SK-N-SH (cell line): Measurements from ENCODE around the gene F2. TPM values are rescaled to one million over a fixed set of nuclear protein-coding genes. Genes with fewer than 3 reads are reported as not detected.

Source experiments
- CTCF ChIA-PET: fragments of 300-600, 350-600 bp; formaldehyde crosslinking; extraction: SDS; loops from one replicate; lab custom pipeline; 2021; lab: Yijun Ruan, JAX
- POLR2A ChIA-PET: fragments of 350-600 bp; sonication (Branson Sonifier 250); formaldehyde crosslinking; extraction: SDS; loops from one replicate; lab custom pipeline; 2020; ENCODE audit warnings: antibody characterized with exemption, inconsistent platforms; lab: Yijun Ruan, JAX
- DNase-seq: peaks from one replicate; pipeline ENCODE4 v3.0.0; 2012
- H2AFZ ChIP-seq: fragments of 200-600 bp; sonication (generic); 2 replicates; pipeline ENCODE4 v1.8.1; 2016; ENCODE audit warnings: antibody characterized with exemption, mild to moderate bottlenecking, low read depth
- H3F3A ChIP-seq: fragments of 200-600 bp; sonication (generic); replicated peaks from 2 replicates; pipeline ENCODE3; 2016; ENCODE audit warnings: antibody characterized with exemption, mild to moderate bottlenecking; ENCODE audit not compliant: insufficient read depth
- H3K27ac ChIP-seq, 2 experiments: fragments of 200-500 bp in 1 of 2; fragments of 200-600 bp in 1 of 2; sonication (Bioruptor generic) in 1 of 2; sonication (generic), shearing (Covaris generic) in 1 of 2; 2 replicates each; pipeline versions ENCODE4 v1.5.1 to v1.6.1; 2014 to 2016; ENCODE audit warnings: low read depth in 2 of 2, inconsistent platforms in 1 of 2, low read length in 1 of 2, mild to moderate bottlenecking in 1 of 2, mixed read lengths in 1 of 2
- H3K27me3 ChIP-seq: fragments of 200-600 bp; sonication (generic), shearing (Covaris generic); 2 replicates; pipeline ENCODE4 v1.6.1; 2016; ENCODE audit warnings: mixed run types; ENCODE audit not compliant: insufficient read depth
- H3K36me3 ChIP-seq, 2 experiments: fragments of 200-500 bp in 1 of 2; fragments of 200-600 bp in 1 of 2; sonication (Bioruptor generic) in 1 of 2; sonication (generic) in 1 of 2; replicated peaks in 1 of 2; 2 replicates each; pipeline versions ENCODE3 to v1.5.1; 2014 to 2016; ENCODE audit warnings: low read length in 1 of 2, mild to moderate bottlenecking in 1 of 2; ENCODE audit not compliant: insufficient read depth in 2 of 2, control insufficient read depth in 1 of 2
- H3K4me1 ChIP-seq, 2 experiments: fragments of 200-500 bp in 1 of 2; fragments of 200-600 bp in 1 of 2; sonication (Bioruptor generic) in 1 of 2; sonication (generic), shearing (Covaris generic) in 1 of 2; 2 replicates each; pipeline versions ENCODE4 v1.5.1 to v1.6.1; 2014 to 2016; ENCODE audit warnings: low read depth in 1 of 2, low read length in 1 of 2, mixed run types in 1 of 2; ENCODE audit not compliant: insufficient read depth in 2 of 2, control insufficient read depth in 1 of 2
- H3K4me2 ChIP-seq: fragments of 200-600 bp; sonication (generic), shearing (Covaris generic); 2 replicates; pipeline ENCODE4 v1.6.1; 2017; ENCODE audit warnings: mixed run types
- H3K4me3 ChIP-seq, 2 experiments: fragments of 200-500 bp in 1 of 2; fragments of 200-600 bp in 1 of 2; sonication (Bioruptor generic) in 1 of 2; sonication (generic), shearing (Covaris generic) in 1 of 2; 2 replicates each; pipeline versions ENCODE4 v1.5.1 to v1.8.1; 2014 to 2016; ENCODE audit warnings: low read depth in 2 of 2, inconsistent platforms in 1 of 2, low read length in 1 of 2, mild to moderate bottlenecking in 1 of 2, mixed read lengths in 1 of 2, moderate library complexity in 1 of 2
- H3K79me2 ChIP-seq: fragments of 200-600 bp; sonication (generic); 2 replicates; pipeline ENCODE4 v1.8.1; 2017; ENCODE audit warnings: mild to moderate bottlenecking; ENCODE audit not compliant: insufficient read depth
- H3K9ac ChIP-seq: fragments of 200-600 bp; sonication (generic); 2 replicates; pipeline ENCODE4 v1.6.1; 2017; ENCODE audit warnings: mixed run types
- H3K9me2 ChIP-seq: fragments of 200-600 bp; sonication (generic); 2 replicates; pipeline ENCODE4 v1.6.1; 2017; ENCODE audit warnings: mixed run types
- H3K9me3 ChIP-seq: fragments of 200-600 bp; sonication (generic); 2 replicates; pipeline ENCODE4 v1.6.1; 2017; ENCODE audit warnings: mixed run types, mild to moderate bottlenecking, moderate library complexity
- H4K20me1 ChIP-seq: fragments of 200-600 bp; sonication (generic); 2 replicates; pipeline ENCODE4 v1.6.1; 2017; ENCODE audit warnings: mild to moderate bottlenecking, mixed run types; ENCODE audit not compliant: insufficient read depth
- CHD2 ChIP-seq: fragments of 150-350 bp; IDR thresholded peaks from 2 replicates; pipeline ENCODE4 v1.6.1; 2018; ENCODE audit warnings: low read length; ENCODE audit not compliant: partially characterized antibody
- EP300 ChIP-seq, 2 experiments: IDR thresholded peaks; 2 replicates each; pipeline versions ENCODE4 v1.4.0 to v1.6.1; 2012; ENCODE audit warnings: borderline replicate concordance in 1 of 2, low read depth in 1 of 2, low read length in 1 of 2
- EZH2phosphoT487 ChIP-seq: fragments of 200-600 bp; sonication (generic); IDR thresholded peaks from 2 replicates; pipeline ENCODE4 v1.6.1; 2017; ENCODE audit warnings: low read depth, mixed run types, mild to moderate bottlenecking, antibody characterized with exemption, moderate library complexity, borderline replicate concordance
- FOSL2 ChIP-seq: IDR thresholded peaks from 2 replicates; pipeline ENCODE4 v1.4.0; 2012; ENCODE audit warnings: low read depth, mild to moderate bottlenecking, moderate library complexity, borderline replicate concordance
- FOXJ3 ChIP-seq: sonication (generic); formaldehyde crosslinking; IDR thresholded peaks from 2 replicates; pipeline ENCODE4 v1.5.1; 2020; ENCODE audit warnings: mild to moderate bottlenecking, missing genetic modification reagents
- FOXM1 ChIP-seq: IDR thresholded peaks from 2 replicates; pipeline ENCODE4 v1.4.0; 2012; ENCODE audit warnings: low read depth, mild to moderate bottlenecking
- GABPA ChIP-seq: IDR thresholded peaks from 2 replicates; pipeline ENCODE4 v1.4.0; 2012; ENCODE audit warnings: low read depth, mild to moderate bottlenecking
- IRF3 ChIP-seq: fragments of 150-350 bp; IDR thresholded peaks from 2 replicates; pipeline ENCODE4 v1.6.1; 2016; ENCODE audit warnings: mild to moderate bottlenecking, low read depth, low read length
- JUND ChIP-seq: IDR thresholded peaks from 2 replicates; pipeline ENCODE4 v1.4.0; 2012
- MAX ChIP-seq: IDR thresholded peaks from 2 replicates; pipeline ENCODE4 v1.4.0; 2012; ENCODE audit warnings: low read depth
- MEF2A ChIP-seq: IDR thresholded peaks from 2 replicates; pipeline ENCODE4 v1.4.0; 2012; ENCODE audit warnings: low read depth, borderline replicate concordance
- NFIC ChIP-seq: IDR thresholded peaks from 2 replicates; pipeline ENCODE4 v1.4.0; 2012; ENCODE audit warnings: borderline replicate concordance
- POLR2AphosphoS5 ChIP-seq: IDR thresholded peaks from 2 replicates; pipeline ENCODE4 v1.6.1; 2012; ENCODE audit warnings: low read depth, low read length
- RXRA ChIP-seq: IDR thresholded peaks from 2 replicates; pipeline ENCODE4 v1.4.0; 2012; ENCODE audit warnings: low read depth, mild to moderate bottlenecking, borderline replicate concordance
- SIN3A ChIP-seq: IDR thresholded peaks from 2 replicates; pipeline ENCODE4 v1.6.1; 2012; ENCODE audit warnings: low read depth, mild to moderate bottlenecking, low read length, moderate library complexity, borderline replicate concordance
- TAF1 ChIP-seq: IDR thresholded peaks from 2 replicates; pipeline ENCODE4 v1.6.1; 2012; ENCODE audit warnings: low read depth, mild to moderate bottlenecking, low read length, moderate library complexity, borderline replicate concordance
- TCF12 ChIP-seq: IDR thresholded peaks from 2 replicates; pipeline ENCODE4 v1.4.0; 2012
- YY1 ChIP-seq: IDR thresholded peaks from 2 replicates; pipeline ENCODE4 v1.4.0; 2012; ENCODE audit warnings: low read depth, mild to moderate bottlenecking
- WGBS: methylation state at CpG from one replicate; pipeline ENCODE4 v1.1.6; 2017; ENCODE audit warnings: low lambda C conversion rate; 5-methylcytosine and 5-hydroxymethylcytosine counted together
- polyA plus RNA-seq, 3 experiments: library from polyadenylated mRNA; depleted of rRNA; stranded (reverse); fragments of >200 nt; gene quantifications; 2 replicates each; pipeline ENCODE4 v1.2.3, GENCODE V29; 2012
- TF ChIP-seq, protein P1 (sequence below): IDR thresholded peaks from 2 replicates; pipeline ENCODE4 v1.4.0; 2012; ENCODE audit warnings: low read depth, borderline replicate concordance
- TF ChIP-seq, protein P2 (sequence below): fragments of 200-600 bp; sonication (generic); IDR thresholded peaks from 2 replicates; pipeline ENCODE4 v1.6.1; 2017; ENCODE audit warnings: antibody characterized with exemption, mild to moderate bottlenecking, moderate library complexity

Gene F2
- polyA plus RNA-seq, 1 of the 3 experiments (the other 2 are of a cell fraction): 0.07 TPM

GRCh38 chr11:46676436-46677158 lies 42.4 kb upstream of the F2 start:
- no peak overlapping the region for H3K4me2 ChIP-seq
- CTCF ChIA-PET: no interaction called here
- H3K27ac ChIP-seq: no peak overlapping the region
- H3K4me1 ChIP-seq: peaks cover 0 to 15% of the 10 kb centered on the region in 2 experiments; a peak in 1 of 4 replicates
- WGBS: 93% methylated on average over 15 of the region's 15 CpGs
- no peak overlapping the region for H3K4me3 ChIP-seq
- no peaks in the 10 kb centered on the region for H3K79me2 ChIP-seq
- TF ChIP-seq TCF12 (no peak), SIN3A (no peak), IRF3 (no peak), JUND (no peak), FOXJ3 (CRISPR knock-in tag) (no peak), EZH2phosphoT487 (no peak), FOXM1 (no peak), EP300 (IDR thresholded peaks at IDR 0.05; ENCODE audit: borderline replicate concordance in 1 of 2, low read depth in 1 of 2, low read length in 1 of 2) (no peak)
- TF ChIP-seq, protein P1, sequence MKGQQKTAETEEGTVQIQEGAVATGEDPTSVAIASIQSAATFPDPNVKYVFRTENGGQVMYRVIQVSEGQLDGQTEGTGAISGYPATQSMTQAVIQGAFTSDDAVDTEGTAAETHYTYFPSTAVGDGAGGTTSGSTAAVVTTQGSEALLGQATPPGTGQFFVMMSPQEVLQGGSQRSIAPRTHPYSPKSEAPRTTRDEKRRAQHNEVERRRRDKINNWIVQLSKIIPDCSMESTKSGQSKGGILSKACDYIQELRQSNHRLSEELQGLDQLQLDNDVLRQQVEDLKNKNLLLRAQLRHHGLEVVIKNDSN: no peak
- TF ChIP-seq, protein P2, sequence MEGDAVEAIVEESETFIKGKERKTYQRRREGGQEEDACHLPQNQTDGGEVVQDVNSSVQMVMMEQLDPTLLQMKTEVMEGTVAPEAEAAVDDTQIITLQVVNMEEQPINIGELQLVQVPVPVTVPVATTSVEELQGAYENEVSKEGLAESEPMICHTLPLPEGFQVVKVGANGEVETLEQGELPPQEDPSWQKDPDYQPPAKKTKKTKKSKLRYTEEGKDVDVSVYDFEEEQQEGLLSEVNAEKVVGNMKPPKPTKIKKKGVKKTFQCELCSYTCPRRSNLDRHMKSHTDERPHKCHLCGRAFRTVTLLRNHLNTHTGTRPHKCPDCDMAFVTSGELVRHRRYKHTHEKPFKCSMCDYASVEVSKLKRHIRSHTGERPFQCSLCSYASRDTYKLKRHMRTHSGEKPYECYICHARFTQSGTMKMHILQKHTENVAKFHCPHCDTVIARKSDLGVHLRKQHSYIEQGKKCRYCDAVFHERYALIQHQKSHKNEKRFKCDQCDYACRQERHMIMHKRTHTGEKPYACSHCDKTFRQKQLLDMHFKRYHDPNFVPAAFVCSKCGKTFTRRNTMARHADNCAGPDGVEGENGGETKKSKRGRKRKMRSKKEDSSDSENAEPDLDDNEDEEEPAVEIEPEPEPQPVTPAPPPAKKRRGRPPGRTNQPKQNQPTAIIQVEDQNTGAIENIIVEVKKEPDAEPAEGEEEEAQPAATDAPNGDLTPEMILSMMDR: no peak
- no peak overlapping the region for H3K9ac ChIP-seq
- H2AFZ ChIP-seq: no peak overlapping the region
- H3K36me3 ChIP-seq: peaks cover 19 to 64% of the 10 kb centered on the region in 2 experiments
- H3F3A ChIP-seq: peaks cover 4% of the 10 kb centered on the region
- no peaks in the 10 kb centered on the region for H3K9me3 ChIP-seq
- no peaks in the 10 kb centered on the region for H3K9me2 ChIP-seq
- H4K20me1 ChIP-seq: no peaks in the 10 kb centered on the region
- DNase-seq: no peak
- POLR2A ChIA-PET: no interaction called here
- no peaks in the 10 kb centered on the region for H3K27me3 ChIP-seq

DNA sequence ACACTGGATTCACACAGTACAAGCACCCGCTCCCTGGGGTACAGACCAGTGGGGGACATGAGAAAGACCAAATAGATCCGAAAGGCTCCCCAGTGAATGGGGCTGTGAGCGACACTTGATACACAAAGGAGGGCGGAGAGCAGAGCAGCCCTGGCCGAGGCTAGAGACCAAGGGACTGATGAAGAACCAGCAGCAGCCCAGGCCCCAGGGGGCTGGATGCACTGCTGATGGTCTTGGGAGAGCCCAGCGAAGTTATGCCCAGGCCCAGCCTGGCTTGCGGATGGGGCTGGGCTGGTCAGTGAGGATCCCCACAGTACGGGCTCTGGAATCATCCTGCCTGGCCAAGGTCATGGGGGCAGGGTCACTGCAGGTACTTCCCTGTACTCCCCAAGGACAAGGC lies 41.8 kb upstream of the F2 start:
- H3K4me3 ChIP-seq: no peak overlapping the region
- H2AFZ ChIP-seq: no peak overlapping the region
- H3K4me2 ChIP-seq: no peak overlapping the region
- no peaks in the 10 kb centered on the region for H3K79me2 ChIP-seq
- H3F3A ChIP-seq: peaks cover 4% of the 10 kb centered on the region
- no peaks in the 10 kb centered on the region for H4K20me1 ChIP-seq
- no peak for DNase-seq
- no peak overlapping the region for H3K27ac ChIP-seq
- 98% methylated on average over 8 of the region's 8 CpGs for WGBS
- no peaks in the 10 kb centered on the region for H3K9me2 ChIP-seq
- no peak overlapping the region for H3K9ac ChIP-seq
- no peaks in the 10 kb centered on the region for H3K9me3 ChIP-seq
- ChIA-PET CTCF (no interaction called here), POLR2A (no interaction called here)
- H3K36me3 ChIP-seq: peaks cover 19 to 62% of the 10 kb centered on the region in 2 experiments
- H3K27me3 ChIP-seq: no peaks in the 10 kb centered on the region
- H3K4me1 ChIP-seq: peaks cover 0 to 15% of the 10 kb centered on the region in 2 experiments; a peak in 1 of 4 replicates
- TF ChIP-seq POLR2AphosphoS5: no peak
- no peak for TF ChIP-seq TAF1
- no peak for TF ChIP-seq GABPA
- TF ChIP-seq EZH2phosphoT487: no peak
- no peak for TF ChIP-seq YY1
- TF ChIP-seq TCF12: no peak
- no peak for TF ChIP-seq FOSL2
- TF ChIP-seq RXRA: no peak
- no peak for TF ChIP-seq MAX
- TF ChIP-seq, protein P2: no peak
- TF ChIP-seq IRF3: no peak
- TF ChIP-seq CHD2: no peak
- TF ChIP-seq MEF2A: no peak
- TF ChIP-seq NFIC: no peak
